Neural progenitor cell (in vitro differentiated cells): ENCODE results near the gene SINHCAF. TPM values are rescaled to one million over a fixed set of nuclear protein-coding genes. Genes with fewer than 3 reads are reported as not detected.

Experiments used
- DNase-seq: peaks from one replicate; pipeline ENCODE4 v3.0.0-alpha.2; 2016; ENCODE audit warnings: low spot score
- H2AFZ ChIP-seq: fragments of 200-600 bp; sonication (generic); replicated peaks from 2 replicates; pipeline ENCODE4 v1.6.1; 2016; ENCODE audit warnings: antibody characterized with exemption
- H3F3A ChIP-seq: fragments of 200-600 bp; sonication (generic); 2 replicates; pipeline ENCODE4 v1.6.1; 2016; ENCODE audit warnings: antibody characterized with exemption, low read depth
- H3K27ac ChIP-seq: fragments of 200-600 bp; sonication (generic); 2 replicates; pipeline ENCODE4 v1.5.1; 2016; ENCODE audit warnings: mild to moderate bottlenecking
- H3K27me3 ChIP-seq: fragments of 200-600 bp; sonication (generic); 2 replicates; pipeline ENCODE4 v1.6.1; 2016; ENCODE audit warnings: mild to moderate bottlenecking, moderate library complexity
- H3K36me3 ChIP-seq: fragments of 200-600 bp; sonication (generic); 2 replicates; pipeline ENCODE4 v1.5.1; 2016
- H3K4me1 ChIP-seq: fragments of 200-600 bp; sonication (generic); 2 replicates; pipeline ENCODE4 v1.6.1; 2016; ENCODE audit warnings: mixed run types
- H3K4me2 ChIP-seq: fragments of 200-600 bp; sonication (generic); 2 replicates; pipeline ENCODE4 v1.6.1; 2016
- H3K4me3 ChIP-seq: fragments of 200-600 bp; sonication (generic); 2 replicates; pipeline ENCODE4 v1.5.1; 2016
- H3K79me2 ChIP-seq: fragments of 200-600 bp; sonication (generic); 2 replicates; pipeline ENCODE4 v1.6.1; 2016; ENCODE audit warnings: low read depth
- H3K9ac ChIP-seq: fragments of 200-600 bp; sonication (generic); 2 replicates; pipeline ENCODE4 v1.6.1; 2016
- H3K9me3 ChIP-seq: fragments of 200-600 bp; sonication (generic); 2 replicates; pipeline ENCODE4 v1.5.1; 2016; ENCODE audit warnings: low read depth
- H4K20me1 ChIP-seq: fragments of 200-600 bp; sonication (generic); 2 replicates; pipeline ENCODE4 v1.6.1; 2016; ENCODE audit warnings: low read depth
- H3K27ac Mint-ChIP-seq: 3 replicates; pipeline ENCODE4 v1.8.0; 2021; ENCODE audit warnings: mixed read lengths
- H3K27me3 Mint-ChIP-seq: 2 replicates; pipeline ENCODE4 v1.8.0; 2022; ENCODE audit warnings: low read depth, mild to moderate bottlenecking, inconsistent platforms, moderate library complexity, mixed read lengths; ENCODE audit not compliant: insufficient read depth
- H3K36me3 Mint-ChIP-seq: 3 replicates; pipeline ENCODE4 v1.8.0; 2021; ENCODE audit warnings: mixed read lengths
- H3K4me1 Mint-ChIP-seq: 3 replicates; pipeline ENCODE4 v1.8.0; 2021; ENCODE audit warnings: mixed read lengths
- H3K4me3 Mint-ChIP-seq: 3 replicates; pipeline ENCODE4 v1.8.0; 2021; ENCODE audit warnings: mild to moderate bottlenecking, moderate library complexity, mixed read lengths
- H3K9me3 Mint-ChIP-seq: 3 replicates; pipeline ENCODE4 v1.8.0; 2020; ENCODE audit warnings: mixed read lengths
- CTCF ChIP-seq: fragments of 200-600 bp; sonication (generic); IDR thresholded peaks from 2 replicates; pipeline ENCODE4 v1.5.1; 2017; ENCODE audit warnings: antibody characterized with exemption, mild to moderate bottlenecking
- EZH2 ChIP-seq: fragments of 200-600 bp; sonication (generic); IDR thresholded peaks from 2 replicates; pipeline ENCODE4 v1.6.1; 2017; ENCODE audit warnings: antibody characterized with exemption, mild to moderate bottlenecking, moderate library complexity
- EZH2phosphoT487 ChIP-seq: fragments of 200-600 bp; sonication (generic); IDR thresholded peaks from 2 replicates; pipeline ENCODE4 v1.6.1; 2017; ENCODE audit warnings: antibody characterized with exemption
- total RNA-seq: library from RNA; depleted of rRNA; stranded (reverse); fragments of >200 nt; gene quantifications from 2 replicates; pipeline ENCODE4 v1.2.3, GENCODE V29; 2015; ENCODE audit warnings: low replicate concordance

SINHCAF gene
- total RNA-seq, 1 donor from 2014 or later: 1,260 TPM

- Histone ChIP-seq H3K27ac (no peak overlapping the region), H3K36me3 (no peaks in the 10 kb centered on the region), H4K20me1 (no peaks in the 10 kb centered on the region), H3K27me3 (no peaks in the 10 kb centered on the region), H3K4me3 (no peak overlapping the region), H2AFZ (no peak overlapping the region), H3F3A (no peaks in the 10 kb centered on the region), H3K9me3 (no peaks in the 10 kb centered on the region), H3K4me2 (no peak overlapping the region), H3K79me2 (no peaks in the 10 kb centered on the region), H3K4me1 (no peaks in the 10 kb centered on the region), H3K9ac (no peak overlapping the region)
- TF ChIP-seq EZH2phosphoT487 (no peak), EZH2 (no peak), CTCF (no peak)
- Mint-ChIP-seq H3K36me3 (peaks cover 3% of the 10 kb centered on the region), H3K27ac (no peak overlapping the region), H3K4me3 (no peak overlapping the region), H3K4me1 (no peaks in the 10 kb centered on the region), H3K27me3 (peaks cover 3% of the 10 kb centered on the region), H3K9me3 (no peaks in the 10 kb centered on the region)
- DNase-seq: no peak
These were observed 16.3 kb upstream of the SINHCAF start for GRCh38 chr12:31342286-31342685.

GRCh38 chr12:31339831-31340622 is 14.1 kb upstream of the SINHCAF start:
- no peak overlapping the region for H3K4me3 ChIP-seq
- TF ChIP-seq CTCF (no peak), EZH2 (no peak), EZH2phosphoT487 (no peak)
- H3F3A ChIP-seq: no peaks in the 10 kb centered on the region
- no peak overlapping the region for H2AFZ ChIP-seq
- H3K4me1 ChIP-seq: no peaks in the 10 kb centered on the region
- H3K27ac ChIP-seq: no peak overlapping the region
- Mint-ChIP-seq H3K9me3 (no peaks in the 10 kb centered on the region), H3K36me3 (peaks cover 3% of the 10 kb centered on the region), H3K4me1 (no peaks in the 10 kb centered on the region), H3K27ac (no peak overlapping the region), H3K27me3 (peaks cover 3% of the 10 kb centered on the region), H3K4me3 (no peak overlapping the region)
- no peaks in the 10 kb centered on the region for H4K20me1 ChIP-seq
- H3K36me3 ChIP-seq: no peaks in the 10 kb centered on the region
- H3K4me2 ChIP-seq: no peak overlapping the region
- H3K79me2 ChIP-seq: no peaks in the 10 kb centered on the region
- no peak overlapping the region for H3K9ac ChIP-seq
- DNase-seq: no peak
- no peaks in the 10 kb centered on the region for H3K9me3 ChIP-seq
- no peaks in the 10 kb centered on the region for H3K27me3 ChIP-seq

- no peaks in the 10 kb centered on the region for H4K20me1 ChIP-seq
- H2AFZ ChIP-seq: no peak overlapping the region
- no peaks in the 10 kb centered on the region for H3K9me3 ChIP-seq
- no peaks in the 10 kb centered on the region for H3F3A ChIP-seq
- H3K9ac ChIP-seq: no peak overlapping the region
- no peaks in the 10 kb centered on the region for H3K79me2 ChIP-seq
- DNase-seq: no peak
- Mint-ChIP-seq H3K27me3 (no peaks in the 10 kb centered on the region), H3K4me3 (no peak overlapping the region), H3K4me1 (no peaks in the 10 kb centered on the region), H3K27ac (no peak overlapping the region), H3K36me3 (peaks cover 3% of the 10 kb centered on the region), H3K9me3 (no peaks in the 10 kb centered on the region)
- no peaks in the 10 kb centered on the region for H3K4me1 ChIP-seq
- TF ChIP-seq CTCF: no peak
- TF ChIP-seq EZH2: no peak
- no peak for TF ChIP-seq EZH2phosphoT487
- H3K4me2 ChIP-seq: no peak overlapping the region
- no peaks in the 10 kb centered on the region for H3K27me3 ChIP-seq
- H3K4me3 ChIP-seq: no peak overlapping the region
- H3K36me3 ChIP-seq: no peaks in the 10 kb centered on the region
- H3K27ac ChIP-seq: no peak overlapping the region
These were observed 12.0 kb upstream of the SINHCAF start for GRCh38 chr12:31337952-31338351.
